GM21381 (cell line): Measurements from ENCODE around the gene FMN2.
"Not testable (repeated sequence)": the region's sequence is repeated elsewhere in the genome, so short reads cannot be mapped to it uniquely, and the experiment has no call there.

Experiments used
- ATAC-seq: cut with Tn5 transposase; IDR thresholded peaks from one replicate; pipeline ENCODE4 v1.9.1; 2021; ENCODE audit warnings: mild to moderate bottlenecking, moderate library complexity; ENCODE audit not compliant: unreplicated experiment

Gene FMN2

GRCh38 chr1:240295811-240296210 is 204.1 kb downstream of the FMN2 start:
- ATAC-seq = no peak

- ATAC-seq = no peak
These were observed 212.8 kb downstream of the FMN2 start for GRCh38 chr1:240304466-240304865.

GRCh38 chr1:240306673-240307072 is 215.0 kb downstream of the FMN2 start:
- no peak for ATAC-seq

- ATAC-seq = no peak
These were observed 216.4 kb downstream of the FMN2 start for GRCh38 chr1:240308096-240308495.

GRCh38 chr1:240309769-240310168 is 218.1 kb downstream of the FMN2 start:
- ATAC-seq = no peak

- ATAC-seq = no peak
These were observed 218.7 kb downstream of the FMN2 start for GRCh38 chr1:240310226-240310925.

- no peak for ATAC-seq
These were observed 221.2 kb downstream of the FMN2 start for GRCh38 chr1:240312872-240313271.

- no peak for ATAC-seq
These were observed 223.4 kb downstream of the FMN2 start for GRCh38 chr1:240314845-240315801.

- no peak for ATAC-seq
These were observed 228.3 kb downstream of the FMN2 start for GRCh38 chr1:240319998-240320397.

GRCh38 chr1:240320659-240321058 is 229.0 kb downstream of the FMN2 start:
- no peak for ATAC-seq

GRCh38 chr1:240322943-240323342 is 231.3 kb downstream of the FMN2 start:
- ATAC-seq = no peak

GRCh38 chr1:240328382-240328781 is 236.7 kb downstream of the FMN2 start:
- not testable (repeated sequence) for ATAC-seq

GRCh38 chr1:240329443-240329842 is 237.8 kb downstream of the FMN2 start:
- no peak for ATAC-seq

- no peak for ATAC-seq
These were observed 241.0 kb downstream of the FMN2 start for GRCh38 chr1:240332672-240333071.

- no peak for ATAC-seq
These were observed 246.1 kb downstream of the FMN2 start for GRCh38 chr1:240337781-240338180.

- ATAC-seq = no peak
These were observed 247.2 kb downstream of the FMN2 start for GRCh38 chr1:240338837-240339236.

- ATAC-seq = no peak
These were observed 249.9 kb downstream of the FMN2 start for GRCh38 chr1:240341365-240342250.

GRCh38 chr1:240342251-240342625 is 250.6 kb downstream of the FMN2 start:
- no peak for ATAC-seq

- ATAC-seq = no peak
These were observed 251.4 kb downstream of the FMN2 start for GRCh38 chr1:240343045-240343444.

- no peak for ATAC-seq
These were observed 252.3 kb downstream of the FMN2 start for GRCh38 chr1:240343966-240344365.

GRCh38 chr1:240344918-240345317 is 253.2 kb downstream of the FMN2 start:
- ATAC-seq = no peak
